Measurements from ENCODE around the gene ORMDL2.
"Not testable (repeated sequence)": the region's sequence is repeated elsewhere in the genome, so short reads cannot be mapped to it uniquely, and the experiment has no call there.

Gene ORMDL2

DNA sequence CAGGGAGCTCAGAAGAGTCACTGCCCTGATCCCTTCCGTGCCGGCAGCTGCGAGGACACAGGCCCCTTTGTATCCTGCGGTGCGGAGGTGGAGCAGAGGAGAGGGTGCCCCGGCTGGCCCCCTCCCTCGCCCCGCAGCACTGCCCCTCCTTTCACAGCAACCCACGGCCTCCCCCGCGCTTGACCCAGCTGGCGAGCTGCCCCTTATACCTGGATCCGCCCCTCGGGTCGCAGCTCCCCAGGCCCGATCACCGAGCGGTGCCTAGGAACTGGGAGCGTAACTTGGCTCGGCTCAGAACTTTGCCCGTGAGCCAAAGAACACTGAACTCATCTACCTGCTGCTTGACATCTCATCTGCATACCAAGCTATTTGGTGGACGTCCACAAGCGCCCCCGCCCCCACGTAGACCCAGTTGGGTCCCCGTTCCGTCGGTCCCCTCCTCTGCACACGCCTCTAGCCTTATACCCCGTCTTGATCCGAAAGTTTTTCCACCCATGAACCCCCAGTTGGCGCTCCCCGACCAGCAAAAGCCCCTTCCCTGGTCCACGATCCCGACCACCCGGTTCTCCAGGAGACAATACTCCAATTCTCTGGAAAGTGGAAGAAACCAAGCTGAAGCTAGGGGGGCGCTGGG is 12.2 kb downstream of the ORMDL2 start:
- peak; percentile 21 for DNase-seq

DNA sequence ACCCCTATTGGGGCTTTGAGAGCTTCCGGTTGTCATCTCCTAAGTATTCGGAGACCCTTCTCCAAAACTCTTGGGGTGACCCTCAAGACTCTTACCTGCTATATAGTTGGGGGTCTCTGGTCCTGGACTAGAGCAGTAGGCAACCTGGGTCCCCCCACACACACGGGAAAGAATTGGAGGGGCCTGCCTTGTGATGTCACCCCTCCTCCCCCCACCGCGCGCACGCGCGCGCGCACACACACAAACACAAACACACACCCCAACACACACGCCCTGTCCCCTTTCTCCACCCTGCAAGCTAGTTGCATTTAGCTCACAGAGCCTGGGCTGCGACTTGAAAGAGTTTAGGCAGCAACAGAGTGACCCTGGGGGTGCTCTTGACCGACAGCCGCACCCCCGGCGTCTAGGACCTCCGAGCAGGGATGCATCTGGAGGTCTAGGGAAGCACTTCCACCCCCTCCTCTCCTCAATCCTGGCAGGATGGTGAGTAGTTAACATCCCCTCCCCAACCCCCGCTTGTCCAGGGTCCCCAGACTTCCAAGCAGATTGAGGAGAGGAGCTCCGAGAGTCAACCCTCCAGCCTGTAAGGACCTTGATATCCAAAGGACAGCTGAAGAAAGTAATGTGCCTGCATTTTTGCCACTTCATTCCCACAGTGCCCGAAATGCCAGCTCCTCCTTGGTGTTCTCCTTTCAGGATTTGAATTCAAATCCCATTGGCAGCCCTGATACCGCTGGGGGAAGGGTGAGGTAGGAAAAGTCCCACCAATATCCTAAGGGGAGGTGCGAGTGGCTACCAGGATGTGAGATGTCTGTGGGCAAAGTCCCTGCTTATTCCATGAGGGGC is 13.0 kb downstream of the ORMDL2 start:
- peak; percentile 23 for DNase-seq

DNA sequence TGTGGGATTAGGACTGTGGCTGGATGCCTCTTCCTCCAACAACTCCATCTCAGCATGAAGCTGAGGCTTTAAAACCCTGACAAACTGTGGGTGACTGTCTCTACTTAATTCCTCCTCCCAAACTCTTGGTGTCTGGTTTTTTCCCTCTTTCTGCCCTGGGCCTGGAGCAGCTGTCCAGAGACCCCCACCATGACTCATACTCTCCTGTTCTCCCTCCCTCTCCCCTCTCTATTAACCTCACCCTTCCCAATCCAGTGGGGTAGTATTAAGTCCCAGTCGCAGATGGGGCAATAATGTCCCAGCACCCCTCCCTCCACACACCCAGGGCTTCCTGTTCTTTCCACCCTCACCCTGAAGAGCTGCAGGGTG is 13.6 kb downstream of the ORMDL2 start:
- no peak for DNase-seq

DNA sequence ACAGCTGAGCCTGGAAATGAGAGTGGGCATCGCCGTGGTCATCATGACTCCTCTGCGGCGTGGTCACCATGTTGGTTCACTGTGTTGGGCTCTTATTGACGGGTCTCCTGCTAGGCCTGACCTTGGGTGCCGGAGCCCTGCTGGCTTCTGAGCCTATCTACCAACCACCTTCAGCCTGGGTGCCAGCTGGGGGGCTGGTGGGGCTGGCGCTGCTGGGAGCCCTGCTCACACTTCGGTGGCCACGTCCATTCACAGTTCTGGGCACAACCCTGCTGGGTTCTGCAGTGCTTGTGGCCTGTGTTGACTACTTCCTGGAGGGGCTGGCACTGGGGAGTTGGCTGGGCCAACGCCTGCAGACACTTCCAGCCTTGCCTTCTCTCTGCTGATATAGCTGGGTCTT is 15.2 kb downstream of the ORMDL2 start:
- no peak for DNase-seq

DNA sequence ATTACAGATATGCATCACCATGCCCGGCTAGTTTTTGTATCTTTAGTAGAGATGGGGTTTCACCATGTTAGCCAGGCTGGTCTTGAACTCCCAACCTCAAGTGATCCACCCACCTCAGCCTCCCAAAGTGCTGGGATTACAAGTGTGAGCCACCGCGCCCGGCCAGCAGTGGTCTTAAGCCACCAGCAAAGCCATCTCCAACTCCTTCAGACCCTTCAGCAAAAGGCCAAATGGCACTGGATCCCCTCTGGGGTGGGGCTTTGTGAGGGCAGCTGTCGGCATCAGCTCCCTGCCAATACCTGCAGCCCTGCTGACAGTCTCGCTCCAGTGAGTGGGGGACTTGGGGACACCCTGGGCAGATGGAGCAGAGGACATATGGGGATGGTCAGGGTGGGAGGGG is 16.6 kb downstream of the ORMDL2 start:
- not testable (repeated sequence) for DNase-seq

DNA sequence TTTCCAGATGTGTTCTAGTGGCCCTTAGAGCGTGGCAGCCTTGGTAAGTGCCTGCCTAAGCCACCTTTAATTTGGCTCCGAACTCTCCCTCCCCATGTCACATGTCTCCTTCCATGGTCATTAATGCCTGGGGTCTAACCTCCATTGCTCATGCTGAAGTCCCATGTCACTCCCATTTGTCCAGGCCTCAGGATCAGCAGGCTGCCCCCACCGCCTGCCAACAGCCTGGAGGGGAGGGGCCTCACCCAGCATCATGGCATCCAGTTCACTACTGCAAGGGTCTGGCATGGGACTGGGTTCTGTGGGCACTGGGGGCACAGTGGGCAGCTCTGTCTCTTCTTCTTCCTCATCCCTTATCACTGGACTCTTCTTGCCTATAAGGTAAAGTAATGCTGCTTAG is 20.5 kb downstream of the ORMDL2 start:
- no peak for DNase-seq

DNA sequence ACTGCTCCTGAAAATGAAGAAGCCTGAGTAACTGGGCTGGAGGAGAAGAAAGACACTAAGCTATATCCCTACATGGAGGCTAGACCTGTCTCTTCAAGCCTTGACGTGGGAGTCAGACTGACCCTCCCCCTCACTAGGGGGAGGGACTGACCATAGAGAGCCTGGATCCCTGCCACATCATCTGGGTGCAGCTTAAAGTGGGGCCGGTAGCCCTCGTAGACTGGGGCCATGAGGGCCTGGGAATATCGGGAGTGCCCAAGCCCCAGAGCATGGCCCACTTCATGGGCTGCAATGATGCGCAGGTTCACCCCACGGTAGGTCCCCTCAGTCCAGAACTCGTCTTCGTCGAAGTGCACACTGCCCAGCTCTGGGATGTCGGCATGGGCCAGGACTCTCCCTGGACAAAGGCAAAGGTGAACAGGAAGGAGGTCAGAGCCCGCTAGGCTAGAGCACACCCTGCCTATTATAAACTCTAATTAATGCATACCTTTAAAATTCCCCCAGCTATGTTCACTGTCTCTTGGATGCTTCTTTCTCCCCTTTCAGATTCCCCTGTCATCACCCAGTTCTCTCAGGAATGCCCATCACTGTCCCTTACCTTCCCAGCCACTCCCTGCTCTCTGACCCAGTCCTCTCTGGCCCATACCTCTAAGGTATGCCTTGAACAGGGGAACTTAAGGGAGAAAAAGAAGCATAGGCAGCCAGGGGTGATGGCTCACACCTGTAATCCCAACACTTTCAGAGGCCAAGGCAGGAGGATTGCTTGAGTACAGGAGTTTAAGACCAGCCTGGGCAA is 21.7 kb downstream of the ORMDL2 start:
- no peak for DNase-seq

DNA sequence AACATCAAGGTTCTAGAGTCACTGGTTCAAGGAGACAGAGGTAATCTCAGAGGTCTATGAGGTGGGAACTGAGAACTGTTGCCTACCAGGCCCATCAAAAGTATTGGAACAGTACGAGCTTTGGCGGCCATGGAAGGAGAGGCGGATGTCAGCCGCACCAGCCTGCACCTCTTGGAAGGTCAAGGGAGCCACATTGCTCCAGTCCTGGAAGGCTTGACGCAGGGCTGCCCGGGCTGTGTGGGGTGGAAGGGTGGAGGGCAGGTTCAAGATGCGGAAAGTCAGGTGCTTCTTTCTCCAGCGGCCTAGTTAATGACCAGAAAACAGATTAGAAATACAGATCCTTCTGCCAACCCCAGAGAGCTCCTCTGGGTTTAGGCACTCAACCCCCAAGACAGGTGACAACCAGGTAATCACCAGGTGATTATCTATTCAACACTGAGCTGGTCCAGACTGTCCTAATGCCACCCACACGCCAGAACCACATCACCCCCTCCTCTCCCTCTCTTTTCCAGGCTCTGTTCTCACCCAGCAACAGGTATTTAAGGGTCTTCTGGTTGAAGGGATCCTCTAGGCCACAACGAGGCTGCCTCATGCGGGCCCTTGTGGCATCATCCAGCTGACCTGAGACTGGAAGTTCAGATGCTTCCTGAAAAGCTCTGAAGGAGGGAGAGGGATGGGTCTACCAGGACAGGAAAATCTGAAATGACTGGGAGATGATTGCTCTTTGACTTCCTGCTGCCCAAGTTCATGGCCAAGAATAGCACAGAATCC is 22.9 kb downstream of the ORMDL2 start:
- DNase-seq: no peak

DNA sequence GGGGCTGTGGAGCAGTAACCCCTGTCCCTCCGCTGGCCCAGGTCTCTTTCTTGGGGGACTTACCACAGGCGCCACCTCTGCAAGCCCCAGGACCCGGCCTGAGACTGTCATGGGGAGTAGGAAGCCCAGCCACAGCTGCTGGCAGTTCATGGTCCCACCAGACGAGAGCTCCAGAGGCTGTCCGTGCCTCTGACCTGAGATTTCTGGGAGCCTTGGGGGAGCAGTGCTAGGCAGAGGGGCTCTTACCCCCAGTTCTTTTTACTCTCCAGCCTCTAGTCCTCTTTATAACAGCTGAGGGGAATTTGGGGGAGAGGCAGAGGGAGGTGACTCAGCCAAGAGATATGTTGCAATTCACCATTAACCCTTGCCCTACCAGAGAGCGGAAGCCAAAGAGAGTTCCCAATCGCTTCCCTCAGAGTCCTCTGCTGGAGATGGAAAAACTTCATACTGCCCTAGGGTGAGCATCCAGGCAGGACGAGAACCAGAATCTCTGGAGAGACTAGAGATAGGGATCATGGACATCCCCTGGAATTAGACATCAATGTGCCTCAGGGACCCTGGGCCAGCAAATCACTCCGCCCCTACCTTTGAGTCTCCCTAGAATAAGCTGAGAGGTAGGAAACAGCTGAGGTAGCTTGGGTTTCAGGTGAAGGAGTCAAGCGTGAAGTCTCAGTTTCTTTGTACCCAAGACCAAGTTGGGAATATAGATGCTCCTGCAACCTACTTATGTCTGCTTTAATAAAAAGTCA is 25.0 kb downstream of the ORMDL2 start, which contains the start of gene MMP19:
TSS of gene MMP19 (minus strand) at position 256 of the 749 bp plus-strand sequence. CDS start at position 150, 106 bp downstream.
- DNase-seq: no peak

DNA sequence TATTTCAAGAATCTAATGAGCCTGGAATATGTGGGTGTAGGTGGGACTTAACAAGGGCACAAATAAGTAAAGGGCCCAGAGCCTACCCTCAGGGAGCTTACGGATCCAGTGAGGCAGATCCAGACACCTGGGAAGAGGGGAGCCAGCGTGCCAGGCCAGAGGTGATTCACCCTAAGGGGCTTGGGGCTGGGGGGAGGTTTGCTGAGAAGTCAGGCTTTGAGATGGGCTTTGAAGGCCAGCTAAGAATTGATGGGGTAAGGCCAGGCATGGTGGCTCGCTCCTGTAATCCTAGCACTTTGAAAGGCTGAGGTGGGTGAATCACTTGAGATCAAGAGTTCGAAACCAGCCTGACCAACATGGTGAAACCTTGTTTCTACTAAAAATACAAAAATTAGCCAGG is 25.6 kb downstream of the ORMDL2 start:
- DNase-seq: no peak

DNA sequence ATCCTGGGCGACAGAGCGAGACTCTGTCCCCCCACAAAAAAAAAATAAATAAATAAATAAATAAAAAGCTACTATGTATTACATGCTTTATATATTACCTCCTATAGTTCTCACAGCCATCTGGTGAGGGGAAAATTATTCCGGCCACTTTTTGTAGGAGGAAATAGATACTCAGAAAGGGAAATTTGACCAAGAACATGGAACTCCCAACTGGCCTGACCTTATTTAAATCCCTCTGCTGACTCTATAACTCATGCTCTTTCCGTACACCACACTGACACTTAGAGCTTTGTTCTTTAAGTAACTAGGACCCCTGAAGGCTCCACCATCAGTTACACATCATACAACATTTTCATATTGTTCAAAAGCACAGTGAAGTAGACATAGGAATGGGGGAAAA is 27.1 kb downstream of the ORMDL2 start:
- DNase-seq: no peak

DNA sequence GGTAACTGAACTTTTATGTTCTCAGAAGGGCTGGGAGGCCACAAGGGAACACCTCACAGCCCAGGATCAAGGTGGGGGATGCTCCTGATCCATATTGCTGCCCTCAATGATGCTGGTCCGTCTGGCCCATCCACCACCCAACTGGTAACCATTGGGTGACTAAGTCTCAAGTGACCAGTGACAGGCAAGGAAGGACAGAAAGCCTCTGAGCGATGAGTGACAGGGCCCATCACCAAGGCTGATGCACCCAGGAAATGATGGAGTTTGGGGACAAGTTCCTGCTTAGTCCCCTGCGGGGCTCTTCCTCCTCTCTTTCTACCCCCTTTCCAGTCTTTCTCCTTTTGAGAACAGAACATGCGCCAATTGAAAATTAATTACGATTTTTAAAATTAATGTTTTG is 27.5 kb downstream of the ORMDL2 start:
- DNase-seq: no peak

DNA sequence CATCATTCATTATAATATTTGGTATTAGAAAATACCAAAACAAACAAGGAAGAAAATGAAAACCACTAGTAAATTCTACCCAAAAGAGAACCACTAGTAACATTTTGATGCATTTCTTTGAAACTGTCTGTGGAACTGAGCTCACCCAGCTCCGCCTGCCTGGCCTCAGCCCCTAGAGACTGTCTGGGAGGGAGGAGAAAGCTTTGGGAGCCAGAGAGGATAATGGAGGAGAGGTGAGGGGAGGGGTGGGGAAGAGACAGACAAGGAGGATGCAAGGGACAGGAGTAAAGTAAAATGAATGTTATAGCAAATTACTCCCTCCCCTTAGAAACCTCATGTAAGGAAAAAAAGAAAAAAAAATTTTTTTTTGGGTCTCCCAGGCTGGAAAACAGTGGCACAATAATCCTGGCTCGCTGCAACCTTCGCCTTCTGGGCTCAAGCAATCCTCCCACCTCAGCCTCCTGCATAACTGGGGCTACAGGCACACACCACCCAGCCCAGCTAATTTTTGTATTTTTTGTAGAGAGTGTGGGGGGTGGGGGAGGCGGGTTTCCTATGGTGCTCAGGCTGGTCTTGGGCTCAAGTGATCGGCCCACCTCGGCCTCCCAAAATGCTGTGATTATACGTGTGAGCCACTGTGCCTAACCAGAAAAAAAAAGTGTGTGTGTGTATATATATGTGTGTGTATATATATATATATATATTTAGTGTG is 28.1 kb downstream of the ORMDL2 start:
- no peak for DNase-seq

DNA sequence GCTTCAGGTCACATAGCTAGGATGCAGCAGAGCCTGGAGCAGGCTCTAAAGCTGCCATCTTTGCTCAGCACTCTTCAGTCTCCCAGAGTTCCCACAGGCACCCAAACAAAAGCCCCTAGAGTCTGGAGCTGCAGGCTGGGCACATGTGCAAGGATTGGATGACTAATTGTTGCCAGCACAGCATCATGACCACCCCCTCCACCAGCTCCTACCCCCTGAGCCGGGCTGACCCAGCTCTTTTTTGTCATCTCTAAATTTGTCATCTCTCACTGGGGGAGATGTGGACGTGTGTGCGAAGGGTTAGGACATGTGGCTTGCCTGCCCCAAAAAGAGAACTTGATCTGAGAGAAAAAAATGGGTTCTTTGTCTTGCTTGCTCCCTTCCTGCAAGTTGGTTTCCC is 29.2 kb downstream of the ORMDL2 start:
- DNase-seq: no peak

DNA sequence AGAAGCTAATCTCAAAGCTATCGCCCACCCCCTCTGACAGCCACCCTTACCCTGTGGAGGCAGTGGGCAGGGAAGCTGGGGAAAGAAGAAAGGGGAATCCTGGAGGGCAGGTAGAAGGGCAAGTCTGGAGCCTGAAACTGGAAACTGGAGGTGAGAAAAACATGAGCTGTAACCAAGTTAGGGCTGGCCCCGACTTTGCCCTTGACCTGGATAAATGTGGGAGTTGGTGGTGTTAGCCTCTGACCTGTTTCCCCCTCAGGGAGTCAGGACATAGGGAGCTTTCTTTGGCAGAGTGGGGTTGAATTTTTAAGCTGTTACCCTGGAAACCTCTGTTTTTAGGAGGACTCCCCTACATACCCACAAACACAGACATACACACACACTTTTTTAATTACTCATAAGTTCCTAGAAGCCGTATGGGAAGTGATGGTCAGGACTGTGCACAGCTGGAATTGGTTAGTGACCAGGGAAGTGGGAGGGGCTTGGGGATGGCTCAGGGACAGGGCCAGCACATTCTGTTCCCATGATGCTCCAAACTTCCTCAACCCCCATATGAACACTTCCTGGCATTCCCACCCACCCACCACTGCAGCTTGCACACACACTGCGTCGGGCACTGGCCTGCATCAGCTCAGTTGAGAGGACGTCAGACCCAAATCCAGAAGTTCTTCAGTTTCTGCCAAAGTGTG is 29.9 kb downstream of the ORMDL2 start:
- DNase-seq: no peak

DNA sequence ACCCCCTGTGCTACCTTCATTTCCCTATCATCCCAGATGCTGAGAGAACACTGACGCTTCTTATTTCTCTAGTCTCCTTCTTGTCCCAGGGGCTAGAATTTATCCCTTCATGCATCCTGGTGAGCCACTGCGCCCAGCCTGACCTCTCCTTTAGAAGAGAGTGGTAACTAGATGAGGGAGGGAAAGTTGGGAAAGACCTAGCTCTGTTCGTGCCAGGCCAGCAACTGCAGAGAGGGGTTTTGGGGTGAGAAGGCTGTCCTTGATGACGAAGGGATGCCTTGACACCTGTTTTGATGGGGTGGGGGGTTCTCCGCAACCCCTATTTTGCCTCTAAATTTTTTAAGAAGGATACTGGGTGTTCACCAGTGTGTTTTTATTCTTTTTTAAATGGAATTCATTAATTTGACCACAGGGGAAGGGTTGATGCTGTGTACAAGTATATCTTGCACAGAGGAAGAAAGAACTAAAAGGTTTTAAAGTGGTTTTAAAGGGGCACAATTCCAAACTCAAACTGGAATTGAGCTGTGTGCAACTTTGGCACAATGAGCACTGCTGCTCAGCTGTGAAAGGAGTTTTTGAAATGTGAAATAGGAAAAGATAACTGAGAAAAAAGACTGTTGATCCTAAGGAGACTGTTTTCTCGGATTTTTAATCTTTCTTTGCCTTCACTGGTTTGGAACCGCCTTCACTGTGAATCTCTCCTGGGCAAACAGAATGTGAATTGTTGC is 31.9 kb downstream of the ORMDL2 start:
- no peak for DNase-seq

DNA sequence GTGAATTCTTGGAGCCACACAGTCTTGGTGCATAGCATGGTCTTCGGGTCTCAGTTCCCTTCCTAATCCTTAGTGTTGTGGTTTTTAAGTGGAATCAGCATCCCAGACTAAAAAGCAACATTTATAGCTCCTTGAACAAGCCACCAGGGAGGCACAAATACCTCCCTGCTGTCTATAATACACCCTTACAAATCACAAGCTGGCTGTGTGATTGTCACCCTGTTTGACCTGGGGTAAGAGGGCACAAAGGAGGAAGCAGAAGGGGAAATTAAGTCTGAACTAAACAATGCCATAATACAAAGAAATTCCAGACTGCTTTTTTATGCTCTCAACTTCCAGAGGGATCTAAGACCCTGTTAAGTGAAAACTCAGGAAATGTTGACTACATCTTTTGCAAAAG is 32.6 kb downstream of the ORMDL2 start:
- DNase-seq: no peak

DNA sequence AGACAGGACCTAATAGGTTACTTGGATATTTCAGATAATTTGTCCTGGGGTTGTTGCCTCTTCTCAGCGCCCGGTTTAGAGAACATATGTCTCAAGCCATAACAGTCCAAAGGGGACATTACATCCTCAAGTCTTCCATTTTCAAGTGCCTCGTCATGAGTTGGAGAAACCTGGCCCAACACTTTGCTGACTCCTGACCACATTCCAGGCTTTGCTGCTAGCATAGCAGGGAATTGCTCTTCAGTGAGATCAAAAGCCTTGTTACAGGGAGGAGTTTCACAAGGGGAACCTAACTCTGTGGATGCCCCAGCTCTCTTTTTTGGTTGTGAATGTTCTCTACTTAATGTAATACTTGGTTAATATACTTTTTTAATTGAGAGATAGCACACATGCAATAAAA is 33.1 kb downstream of the ORMDL2 start:
- no peak for DNase-seq

DNA sequence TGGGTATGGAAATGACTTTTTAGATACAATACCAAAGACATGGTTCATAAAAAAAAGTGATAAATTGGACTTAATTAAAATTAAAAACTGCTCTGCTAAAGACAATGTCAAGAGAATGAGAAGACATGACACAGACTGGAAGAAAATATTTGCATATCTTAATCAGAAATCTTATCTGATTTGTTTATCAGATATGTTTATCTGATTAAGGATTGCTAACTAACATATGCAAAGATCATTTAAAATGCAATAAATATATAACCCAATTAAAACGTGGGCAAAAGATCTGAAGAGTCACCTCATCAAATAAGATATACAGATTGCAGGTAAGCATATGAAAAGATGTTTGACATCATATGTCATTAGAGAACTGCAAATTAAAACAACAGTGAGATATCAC is 34.9 kb downstream of the ORMDL2 start:
- no peak for DNase-seq

DNA sequence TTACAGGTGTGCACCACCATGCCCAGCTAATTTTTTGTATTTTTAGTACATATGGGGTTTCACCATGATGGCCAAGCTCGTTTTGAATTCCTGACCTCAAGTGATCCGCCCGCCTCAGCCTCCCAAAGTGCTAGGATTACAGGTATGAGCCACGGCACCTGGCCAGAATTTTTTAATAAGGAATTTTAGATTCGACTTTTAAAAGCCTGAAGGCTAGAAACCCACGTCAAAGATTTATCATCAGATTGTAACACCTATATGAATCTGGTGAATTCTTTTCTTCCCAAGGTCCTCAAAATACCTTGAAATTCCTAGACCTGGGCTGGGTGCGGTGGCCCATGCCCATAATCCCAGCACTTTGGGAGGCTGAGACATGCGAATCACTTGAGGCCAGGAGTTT is 43.6 kb downstream of the ORMDL2 start:
- no peak for DNase-seq
